ENCODE results near the gene SPEM1. TPM values are rescaled to one million over a fixed set of nuclear protein-coding genes. Genes with fewer than 3 reads are reported as not detected.
"Not testable (repeated sequence)": the region's sequence is repeated elsewhere in the genome, so short reads cannot be mapped to it uniquely, and the experiment has no call there.

Gene SPEM1
- polyA plus RNA-seq, 1 donor: not detected

DNA sequence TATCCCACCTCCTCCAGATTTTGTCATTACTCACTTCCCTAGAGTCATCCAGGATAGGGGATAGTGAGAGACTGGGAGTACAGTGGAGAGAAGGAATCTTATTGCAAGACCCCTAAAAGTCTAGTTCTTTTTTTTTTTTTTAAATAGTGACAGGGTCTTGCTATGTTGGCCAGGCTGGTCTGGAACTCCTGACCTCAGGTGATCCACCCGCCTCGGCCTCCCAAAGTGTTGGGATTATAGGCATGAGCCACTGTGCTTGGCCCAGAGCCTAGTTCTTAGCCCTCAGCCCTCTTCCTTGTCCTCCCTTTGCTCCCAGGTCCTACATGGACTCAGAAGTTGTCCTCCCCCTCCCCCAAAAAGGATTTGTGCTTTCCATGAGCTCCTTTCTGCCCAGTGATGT is 22.0 kb downstream of the SPEM1 start:
- no peak for DNase-seq

GRCh38 chr17:7443499-7444485 is 23.7 kb downstream of the SPEM1 start:
- no peak for DNase-seq

GRCh38 chr17:7444682-7445618 is 24.8 kb downstream of the SPEM1 start, which contains the start of gene CHRNB1:
Gene CHRNB1 (plus strand): TSS chr17:7445061. CDS start chr17:7445128, 67 bp downstream.
- DNase-seq: no peak

- DNase-seq: no peak
Measured at GRCh38 chr17:7445619-7445968, 25.5 kb downstream of the SPEM1 start.

DNA sequence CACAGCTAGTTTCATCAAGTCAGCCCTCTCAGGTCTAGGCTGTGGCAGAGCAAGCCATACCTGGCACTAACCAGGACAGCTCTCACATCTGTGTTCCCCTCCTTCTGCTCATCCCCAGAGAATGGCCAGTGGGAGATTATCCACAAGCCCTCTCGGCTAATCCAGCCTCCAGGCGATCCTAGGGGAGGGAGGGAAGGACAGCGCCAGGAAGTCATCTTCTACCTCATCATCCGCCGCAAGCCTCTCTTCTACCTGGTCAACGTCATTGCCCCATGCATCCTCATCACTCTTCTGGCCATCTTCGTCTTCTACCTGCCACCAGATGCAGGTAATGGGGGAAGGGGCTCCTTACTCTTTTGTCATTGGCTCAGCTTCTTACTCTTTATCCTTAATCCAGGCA is 28.3 kb downstream of the SPEM1 start:
- DNase-seq: no peak

GRCh38 chr17:7459961-7460545 is 39.9 kb downstream of the SPEM1 start:
- DNase-seq: no peak

DNA sequence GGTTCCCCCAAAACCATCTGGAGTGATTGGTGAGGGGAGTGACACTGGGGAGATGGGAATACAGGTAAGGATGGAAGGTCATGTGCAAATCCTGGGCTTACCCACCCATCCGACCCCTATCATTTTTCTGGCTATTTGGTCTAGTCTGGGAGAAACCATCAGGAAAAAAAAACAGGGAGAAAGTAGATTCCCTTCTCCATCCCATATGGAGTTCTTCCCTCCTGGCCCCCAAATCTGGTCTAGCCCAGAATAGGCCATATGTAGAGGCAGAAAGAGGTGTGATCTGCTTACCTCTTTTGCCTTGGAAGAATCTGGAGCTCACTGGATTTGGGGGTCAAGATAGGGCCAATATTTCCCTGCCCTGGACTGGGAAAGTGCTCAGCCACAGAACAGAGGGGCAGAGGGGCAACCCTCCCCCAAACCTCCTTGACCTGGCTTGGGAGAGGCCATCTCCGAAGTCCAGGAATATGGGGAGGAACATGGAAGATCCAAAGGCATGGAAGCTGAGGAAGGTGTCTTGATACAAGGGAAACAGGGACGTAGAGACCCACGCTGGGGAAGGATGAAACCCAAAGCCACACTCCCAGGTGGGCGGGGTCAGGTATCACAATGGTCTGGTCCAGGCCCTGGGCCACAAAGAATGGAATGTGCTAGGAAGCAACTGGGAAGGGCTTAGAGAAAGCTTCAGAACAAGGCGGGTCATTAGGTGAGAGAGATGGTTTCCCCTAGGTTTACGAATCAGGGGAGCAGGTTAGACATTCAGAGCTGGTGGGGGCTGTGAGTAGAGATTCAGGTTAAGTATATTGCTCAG is 40.9 kb downstream of the SPEM1 start:
- DNase-seq: no peak

GRCh38 chr17:7462474-7463371 is 42.6 kb downstream of the SPEM1 start:
- DNase-seq: no peak

DNA sequence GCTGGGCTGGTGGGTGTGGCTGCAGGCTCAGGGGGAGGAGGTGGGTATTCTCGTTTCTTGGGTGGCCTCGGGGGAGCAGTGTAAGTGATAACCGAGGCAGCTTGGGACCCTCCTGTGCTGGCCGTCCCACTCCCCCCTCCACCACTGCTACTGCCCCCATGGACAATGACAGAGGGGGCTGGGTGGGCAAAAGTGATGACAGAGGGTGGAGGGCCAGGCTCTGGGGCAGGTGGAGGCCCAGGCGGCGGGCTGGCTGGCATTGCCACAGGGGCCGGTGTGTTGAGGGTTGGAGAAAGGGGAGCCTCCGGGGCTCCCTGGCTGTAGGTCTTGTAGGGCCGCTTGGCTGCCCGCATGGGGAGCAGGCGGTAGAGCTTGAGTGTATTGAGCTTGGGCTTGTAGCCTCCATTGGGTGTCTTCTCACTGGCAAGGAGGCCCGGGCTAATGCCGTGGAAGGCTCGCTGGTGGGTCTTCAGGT is 43.3 kb downstream of the SPEM1 start:
- DNase-seq: no peak

- no peak for DNase-seq
Measured at GRCh38 chr17:7464081-7464480, 44.0 kb downstream of the SPEM1 start.

DNA sequence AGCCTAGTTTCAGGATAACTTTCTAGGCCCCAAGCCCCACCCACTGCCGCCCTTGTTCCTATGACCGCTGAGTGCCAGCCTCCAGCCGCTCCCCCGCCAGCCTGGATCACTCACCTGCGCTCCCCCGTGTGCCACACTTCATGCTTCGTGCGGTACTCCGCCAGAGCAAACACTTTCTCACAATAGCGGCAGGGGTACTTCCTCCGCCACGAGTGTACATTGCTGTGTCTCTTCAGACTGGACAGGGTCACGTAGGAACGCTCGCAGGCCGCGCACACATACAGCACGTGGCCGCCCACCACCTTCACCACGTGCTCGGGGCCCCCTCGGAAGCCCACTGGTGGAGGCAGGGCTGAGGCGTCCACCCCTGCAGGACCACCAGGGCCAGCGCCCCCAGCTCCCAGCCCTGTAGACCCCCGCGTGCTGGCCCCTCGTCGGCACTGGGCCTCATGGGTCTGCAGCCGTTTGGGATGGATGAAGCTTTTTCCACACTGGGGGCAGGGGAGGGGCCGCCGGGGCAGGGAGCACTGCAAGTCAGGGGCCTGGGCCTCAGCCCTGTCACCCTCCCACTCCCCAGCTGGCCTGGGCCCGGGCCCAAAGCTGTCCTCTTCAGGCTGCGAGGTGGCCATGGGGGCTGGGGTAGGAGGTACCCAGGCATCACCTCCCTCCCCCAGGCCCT is 45.6 kb downstream of the SPEM1 start:
- no peak for DNase-seq

GRCh38 chr17:7466318-7466638 is 46.2 kb downstream of the SPEM1 start:
- no peak for DNase-seq

GRCh38 chr17:7466639-7467341 is 46.7 kb downstream of the SPEM1 start:
- no peak for DNase-seq

DNA sequence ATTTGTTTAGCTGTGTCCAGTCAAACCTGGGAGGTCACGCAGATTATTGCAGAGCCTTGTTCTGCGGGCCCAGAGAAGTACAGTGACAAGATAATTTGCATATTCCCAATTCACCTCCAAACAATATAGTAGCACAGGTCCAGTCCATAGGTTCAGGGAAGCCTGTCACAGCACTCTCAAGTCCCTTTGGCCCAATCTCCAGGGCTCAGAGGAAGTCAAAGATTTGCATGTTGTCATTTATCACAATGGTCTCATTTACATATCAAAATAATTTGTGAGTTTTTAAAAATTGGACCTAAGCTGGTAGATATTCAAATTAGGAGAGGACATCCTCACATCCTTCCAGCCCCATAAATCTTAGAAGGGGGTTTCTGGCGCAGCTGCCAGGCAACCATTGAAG is 47.4 kb downstream of the SPEM1 start:
- DNase-seq: no peak

- DNase-seq: no peak
Measured at GRCh38 chr17:7468290-7468689, 48.2 kb downstream of the SPEM1 start.

DNA sequence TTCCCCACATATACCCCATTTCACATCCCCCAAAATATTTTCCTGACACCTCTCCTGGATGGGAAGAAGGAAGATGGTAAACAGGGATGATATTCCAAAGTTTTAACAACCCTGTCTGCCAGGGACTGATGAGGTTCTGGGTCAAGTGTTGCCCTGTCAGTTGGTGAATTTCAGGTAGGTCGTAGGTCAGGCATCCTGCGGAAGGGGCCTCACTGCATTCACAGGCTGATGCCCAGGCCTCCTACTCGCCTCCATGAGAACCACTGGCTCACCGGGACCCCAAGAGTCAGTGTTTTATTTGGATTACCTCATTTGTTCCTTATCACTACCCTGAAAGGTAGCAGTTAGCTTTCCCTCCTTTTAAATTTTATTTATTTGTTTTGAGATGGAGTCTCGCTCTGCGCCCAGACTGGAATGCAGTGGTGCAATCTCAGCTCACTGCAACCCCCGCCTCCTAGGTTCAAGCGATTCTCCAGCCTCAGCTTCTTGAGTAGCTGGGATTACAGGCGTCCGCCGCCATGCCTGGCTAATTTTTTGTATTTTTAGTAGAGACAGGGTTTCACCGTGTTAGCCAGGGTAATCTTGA is 48.8 kb downstream of the SPEM1 start:
- no peak for DNase-seq

- not testable (repeated sequence) for DNase-seq
Measured at GRCh38 chr17:7469843-7470242, 49.7 kb downstream of the SPEM1 start.

GRCh38 chr17:7470457-7470973 is 50.4 kb downstream of the SPEM1 start:
- DNase-seq: not testable (repeated sequence)
